ENCODE results near the gene RASSF1. TPM values are rescaled to one million over a fixed set of nuclear protein-coding genes. Genes with fewer than 3 reads are reported as not detected.
A peak's percentile ranks its signal among the peaks of the same experiment; 100 is the strongest.

RASSF1 gene
- total RNA-seq, 1 experiment from 2014 or later = 29.6 TPM

DNA sequence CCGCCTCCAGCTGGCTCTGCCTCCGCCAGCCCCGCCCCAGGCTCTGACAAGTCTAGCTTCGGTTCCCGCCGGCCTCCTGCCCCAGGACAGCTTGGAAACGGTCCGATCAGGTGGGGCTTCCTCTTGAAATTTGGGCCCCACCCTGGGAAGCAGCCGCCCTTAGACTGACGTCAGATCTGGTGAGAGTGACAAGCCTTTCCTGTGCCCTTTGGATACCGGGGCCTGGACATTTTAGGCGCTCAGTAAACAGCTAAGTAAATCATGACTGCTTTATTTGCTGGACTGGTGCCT is 41.1 kb downstream of the RASSF1 start:
- Histone ChIP-seq H3K9me2 (ENCODE audit: insufficient read depth) (no peaks in the 10 kb centered on the region), H3K27me3 (ENCODE audit: insufficient read depth, low read length) (no peaks in the 10 kb centered on the region), H2AFZ (ENCODE audit: low read depth, low read length, poor library complexity, severe bottlenecking) (no peak overlapping the region), H3K9ac (ENCODE audit: low read length) (peak overlapping the region; percentile 72), H3K79me2 (ENCODE audit: insufficient read depth, low read length) (peaks cover 3% of the 10 kb centered on the region; the same call in 1 of the 2 replicates), H3K4me1 (ENCODE audit: control insufficient read depth in 1 of 2, insufficient read depth in 2 of 2, low read length in 2 of 2) (peaks cover 21 to 49% of the 10 kb centered on the region in 2 experiments), H3K9me3 (ENCODE audit: control insufficient read depth in 1 of 2, insufficient read depth in 1 of 2, low read depth in 1 of 2, low read length in 2 of 2) (no peaks in the 10 kb centered on the region), H3K27ac (ENCODE audit: low read depth, low read length) (peak overlapping the region; percentile 73), H4K20me1 (ENCODE audit: insufficient read depth) (no peaks in the 10 kb centered on the region), H3K36me3 (ENCODE audit: control insufficient read depth in 1 of 2, insufficient read depth in 2 of 2, low read length in 2 of 2) (no peaks in the 10 kb centered on the region), H3K4me3 (replicated peaks in 1 of 2; ENCODE audit: low read depth in 1 of 2, low read length in 2 of 2) (peak overlapping the region; percentile 48 to 92), H3K4me2 (ENCODE audit: low read length) (peak overlapping the region; percentile 97)
- TF ChIP-seq ZFX (IDR thresholded peaks at IDR 0.05) (no peak), EGR1 (IDR thresholded peaks at IDR 0.05; ENCODE audit: low read depth) (no peak), FOSL1 (IDR thresholded peaks at IDR 0.05; ENCODE audit: low read depth) (no peak)
- TF ChIP-seq, protein P1, sequence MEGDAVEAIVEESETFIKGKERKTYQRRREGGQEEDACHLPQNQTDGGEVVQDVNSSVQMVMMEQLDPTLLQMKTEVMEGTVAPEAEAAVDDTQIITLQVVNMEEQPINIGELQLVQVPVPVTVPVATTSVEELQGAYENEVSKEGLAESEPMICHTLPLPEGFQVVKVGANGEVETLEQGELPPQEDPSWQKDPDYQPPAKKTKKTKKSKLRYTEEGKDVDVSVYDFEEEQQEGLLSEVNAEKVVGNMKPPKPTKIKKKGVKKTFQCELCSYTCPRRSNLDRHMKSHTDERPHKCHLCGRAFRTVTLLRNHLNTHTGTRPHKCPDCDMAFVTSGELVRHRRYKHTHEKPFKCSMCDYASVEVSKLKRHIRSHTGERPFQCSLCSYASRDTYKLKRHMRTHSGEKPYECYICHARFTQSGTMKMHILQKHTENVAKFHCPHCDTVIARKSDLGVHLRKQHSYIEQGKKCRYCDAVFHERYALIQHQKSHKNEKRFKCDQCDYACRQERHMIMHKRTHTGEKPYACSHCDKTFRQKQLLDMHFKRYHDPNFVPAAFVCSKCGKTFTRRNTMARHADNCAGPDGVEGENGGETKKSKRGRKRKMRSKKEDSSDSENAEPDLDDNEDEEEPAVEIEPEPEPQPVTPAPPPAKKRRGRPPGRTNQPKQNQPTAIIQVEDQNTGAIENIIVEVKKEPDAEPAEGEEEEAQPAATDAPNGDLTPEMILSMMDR (IDR thresholded peaks at IDR 0.05 in 2 of 3, conservative IDR thresholded peaks at IDR 0.05 in 1 of 3; ENCODE audit: borderline replicate concordance in 1 of 3, insufficient read depth in 1 of 3, low read depth in 2 of 3, low read length in 2 of 3) = no peak
- ChIA-PET POLR2A (interaction anchor here (0.6 to 2.0 kb wide), 10 partner anchors 16 to 105 kb away, joined by 3 to 12 read pairs (median 4); partner anchors contain the start of genes GNAI2, RASSF1 and TUSC2), RAD21 (ENCODE audit: low non-redundant PET in 1 of 2, low total read pairs in 2 of 2, uncharacterized antibody in 2 of 2, unreplicated experiment in 2 of 2) (interaction anchor here (0.5 to 1.3 kb wide), 8 partner anchors 13 to 1178 kb away, joined by 3 to 5 read pairs (median 4); no protein-coding TSS in a partner anchor), CTCF (interaction anchor here (0.9 to 1.4 kb wide), 8 partner anchors 18 to 71 kb away, joined by 3 to 9 read pairs (median 5); partner anchors contain the start of gene TUSC2)
- no TSS peak for BruUV-seq (replicated peaks)
- intact Hi-C loops (cut with micrococcal nuclease) = no loop called here
- DNase-seq (ENCODE audit: low read depth, low spot score) (no peak), ATAC-seq (no peak)

DNA sequence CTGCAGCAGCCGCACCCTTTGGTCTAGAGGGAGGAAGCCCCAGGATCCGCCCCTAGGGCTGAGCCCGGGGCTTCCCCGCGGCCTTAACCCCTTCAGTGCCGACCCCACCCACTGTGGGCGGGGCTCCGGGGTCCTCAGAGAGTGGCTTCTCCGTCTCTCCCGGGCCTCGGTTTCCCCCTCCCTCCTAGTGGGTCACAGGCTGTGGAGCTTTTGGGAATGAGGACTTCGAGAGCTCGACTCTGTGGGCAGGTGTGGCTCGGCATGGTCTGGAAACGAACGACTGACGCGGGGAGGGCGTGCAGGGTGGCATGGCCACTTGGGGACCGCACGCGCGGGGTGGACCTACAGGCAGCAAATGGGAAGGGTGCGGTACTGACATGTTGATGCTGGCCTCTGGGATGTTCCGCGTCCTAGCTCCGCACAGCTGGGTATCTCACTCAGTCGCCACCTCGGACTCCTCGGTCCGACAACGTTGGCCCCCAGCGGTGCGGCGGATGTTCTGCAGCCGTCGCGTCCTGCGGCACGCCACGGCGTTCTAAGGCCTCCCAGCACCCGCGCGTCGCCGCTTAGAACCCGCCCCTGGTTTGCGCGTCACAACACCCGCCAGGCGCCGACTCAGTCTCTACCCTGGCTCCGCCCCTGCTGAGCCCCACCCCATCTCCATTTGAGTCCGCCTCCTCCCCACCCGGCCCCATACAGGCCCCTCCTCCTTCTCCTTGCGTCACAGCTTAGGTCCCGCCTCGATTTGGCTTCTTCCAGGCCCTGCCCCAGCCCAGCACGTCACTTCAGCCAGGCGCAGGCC is 41.6 kb downstream of the RASSF1 start, which contains the start of the genes HYAL3 and NAA80:
TSS of gene HYAL3 (minus strand) at position 570 of the 802 bp plus-strand sequence. CDS start 3,803 bp downstream, outside the sequence.
TSS of gene NAA80 (minus strand) at position 570 of the 802 bp plus-strand sequence. CDS start 1,942 bp downstream, outside the sequence.
- DNase-seq (ENCODE audit: low read depth, low spot score) (peak; percentile 99), ATAC-seq (peak; percentile 83)
- Histone ChIP-seq H3K4me1 (ENCODE audit: control insufficient read depth in 1 of 2, insufficient read depth in 2 of 2, low read length in 2 of 2) (peaks cover 21 to 47% of the 10 kb centered on the region in 2 experiments), H4K20me1 (ENCODE audit: insufficient read depth) (no peaks in the 10 kb centered on the region), H3K4me3 (replicated peaks in 1 of 2; ENCODE audit: low read depth in 1 of 2, low read length in 2 of 2) (peak within 1 kb of the TSS; percentile 55 to 92), H3K27ac (ENCODE audit: low read depth, low read length) (peak within 1 kb of the TSS; percentile 73), H3K4me2 (ENCODE audit: low read length) (peak within 1 kb of the TSS; percentile 97), H2AFZ (ENCODE audit: low read depth, low read length, poor library complexity, severe bottlenecking) (no peak within 1 kb of the TSS), H3K27me3 (ENCODE audit: insufficient read depth, low read length) (no peaks in the 10 kb centered on the region), H3K79me2 (ENCODE audit: insufficient read depth, low read length) (peaks cover 3% of the 10 kb centered on the region; the same call in 1 of the 2 replicates), H3K36me3 (ENCODE audit: control insufficient read depth in 1 of 2, insufficient read depth in 2 of 2, low read length in 2 of 2) (no peaks in the 10 kb centered on the region), H3K9me2 (ENCODE audit: insufficient read depth) (no peaks in the 10 kb centered on the region), H3K9ac (ENCODE audit: low read length) (peak within 1 kb of the TSS; percentile 91), H3K9me3 (ENCODE audit: control insufficient read depth in 1 of 2, insufficient read depth in 1 of 2, low read depth in 1 of 2, low read length in 2 of 2) (no peaks in the 10 kb centered on the region)
- ChIA-PET RAD21 (ENCODE audit: low non-redundant PET in 1 of 2, low total read pairs in 2 of 2, uncharacterized antibody in 2 of 2, unreplicated experiment in 2 of 2) (interaction anchor here (0.5 to 1.3 kb wide), 8 partner anchors 14 to 1178 kb away, joined by 3 to 5 read pairs (median 4); no protein-coding TSS in a partner anchor), POLR2A (interaction anchor here (0.6 to 2.0 kb wide), 10 partner anchors 16 to 104 kb away, joined by 3 to 12 read pairs (median 4); partner anchors contain the start of genes GNAI2, RASSF1 and TUSC2), CTCF (interaction anchor here (0.5 to 1.4 kb wide), 10 partner anchors 18 to 87 kb away, joined by 3 to 9 read pairs (median 4); partner anchors contain the start of gene TUSC2)
- intact Hi-C loops (cut with micrococcal nuclease) = no loop called here
- TSS peak; percentile 41 for BruUV-seq (replicated peaks)
- TF ChIP-seq ZNF274 (IDR thresholded peaks at IDR 0.05; ENCODE audit: low read depth, low read length) (no peak), RAD21 (IDR thresholded peaks at IDR 0.05; ENCODE audit: low read depth) (no peak), POLR2AphosphoS5 (IDR thresholded peaks at IDR 0.05; ENCODE audit: low read depth, low read length) (peak; percentile 95), TCF7L2 (IDR thresholded peaks at IDR 0.05; ENCODE audit: borderline replicate concordance, extremely low read depth, insufficient read depth, insufficient read length) (peak; percentile 28), EZH2 (IDR thresholded peaks at IDR 0.05) (no peak), CBX3 (IDR thresholded peaks at IDR 0.05; ENCODE audit: low read depth) (no peak), ELF1 (IDR thresholded peaks at IDR 0.05; ENCODE audit: borderline replicate concordance, low read depth) (no peak)
- TF ChIP-seq, protein P2, sequence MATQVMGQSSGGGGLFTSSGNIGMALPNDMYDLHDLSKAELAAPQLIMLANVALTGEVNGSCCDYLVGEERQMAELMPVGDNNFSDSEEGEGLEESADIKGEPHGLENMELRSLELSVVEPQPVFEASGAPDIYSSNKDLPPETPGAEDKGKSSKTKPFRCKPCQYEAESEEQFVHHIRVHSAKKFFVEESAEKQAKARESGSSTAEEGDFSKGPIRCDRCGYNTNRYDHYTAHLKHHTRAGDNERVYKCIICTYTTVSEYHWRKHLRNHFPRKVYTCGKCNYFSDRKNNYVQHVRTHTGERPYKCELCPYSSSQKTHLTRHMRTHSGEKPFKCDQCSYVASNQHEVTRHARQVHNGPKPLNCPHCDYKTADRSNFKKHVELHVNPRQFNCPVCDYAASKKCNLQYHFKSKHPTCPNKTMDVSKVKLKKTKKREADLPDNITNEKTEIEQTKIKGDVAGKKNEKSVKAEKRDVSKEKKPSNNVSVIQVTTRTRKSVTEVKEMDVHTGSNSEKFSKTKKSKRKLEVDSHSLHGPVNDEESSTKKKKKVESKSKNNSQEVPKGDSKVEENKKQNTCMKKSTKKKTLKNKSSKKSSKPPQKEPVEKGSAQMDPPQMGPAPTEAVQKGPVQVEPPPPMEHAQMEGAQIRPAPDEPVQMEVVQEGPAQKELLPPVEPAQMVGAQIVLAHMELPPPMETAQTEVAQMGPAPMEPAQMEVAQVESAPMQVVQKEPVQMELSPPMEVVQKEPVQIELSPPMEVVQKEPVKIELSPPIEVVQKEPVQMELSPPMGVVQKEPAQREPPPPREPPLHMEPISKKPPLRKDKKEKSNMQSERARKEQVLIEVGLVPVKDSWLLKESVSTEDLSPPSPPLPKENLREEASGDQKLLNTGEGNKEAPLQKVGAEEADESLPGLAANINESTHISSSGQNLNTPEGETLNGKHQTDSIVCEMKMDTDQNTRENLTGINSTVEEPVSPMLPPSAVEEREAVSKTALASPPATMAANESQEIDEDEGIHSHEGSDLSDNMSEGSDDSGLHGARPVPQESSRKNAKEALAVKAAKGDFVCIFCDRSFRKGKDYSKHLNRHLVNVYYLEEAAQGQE (IDR thresholded peaks at IDR 0.05; ENCODE audit: low read depth) = no peak
- TF ChIP-seq, protein P3, sequence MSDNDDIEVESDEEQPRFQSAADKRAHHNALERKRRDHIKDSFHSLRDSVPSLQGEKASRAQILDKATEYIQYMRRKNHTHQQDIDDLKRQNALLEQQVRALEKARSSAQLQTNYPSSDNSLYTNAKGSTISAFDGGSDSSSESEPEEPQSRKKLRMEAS (IDR thresholded peaks at IDR 0.05) = no peak
